Urinary bladder (tissue), 4 donors: ENCODE measurements around the gene SERINC5. TPM values are rescaled to one million over a fixed set of nuclear protein-coding genes. Genes with fewer than 3 reads are reported as not detected.

Experiments used
- DNase-seq: peaks from one replicate; pipeline ENCODE4 v3.0.0-alpha.2; 2015; ENCODE audit errors: extremely low spot score
- H3K27ac ChIP-seq: one replicate; pipeline ENCODE4 v1.5.1; 2013; ENCODE audit warnings: low read depth, mild to moderate bottlenecking, moderate library complexity
- H3K36me3 ChIP-seq: one replicate; pipeline ENCODE4 v1.6.1; 2013; ENCODE audit warnings: mild to moderate bottlenecking, moderate library complexity; ENCODE audit not compliant: insufficient read depth
- H3K4me1 ChIP-seq: one replicate; pipeline ENCODE4 v1.6.1; 2013; ENCODE audit warnings: mild to moderate bottlenecking, moderate library complexity; ENCODE audit not compliant: insufficient read depth
- H3K4me3 ChIP-seq: one replicate; pipeline ENCODE4 v1.5.1; 2013; ENCODE audit warnings: low read depth, low read length
- WGBS: extraction: QIAGEN DNeasy Blood & Tissue Kit; methylation state at CpG from one replicate; pipeline ENCODE4 v1.1.7; 2013; 5-methylcytosine and 5-hydroxymethylcytosine counted together
- polyA plus RNA-seq: library from polyadenylated mRNA; stranded (reverse); fragments of 200-250 nt; gene quantifications from one replicate; pipeline ENCODE4 v1.2.3, GENCODE V29; 2013
- total RNA-seq: library from RNA; depleted of rRNA; stranded (reverse); fragments of >200 nt; gene quantifications from one replicate; pipeline ENCODE4 v1.2.3, GENCODE V29; 2014
- donor health status: healthy with polysubstance abuse.
- donor health status: healthy.

SERINC5 gene
- total and polyA plus RNA-seq, 2 donors: 7.2 to 48.7 TPM

DNA sequence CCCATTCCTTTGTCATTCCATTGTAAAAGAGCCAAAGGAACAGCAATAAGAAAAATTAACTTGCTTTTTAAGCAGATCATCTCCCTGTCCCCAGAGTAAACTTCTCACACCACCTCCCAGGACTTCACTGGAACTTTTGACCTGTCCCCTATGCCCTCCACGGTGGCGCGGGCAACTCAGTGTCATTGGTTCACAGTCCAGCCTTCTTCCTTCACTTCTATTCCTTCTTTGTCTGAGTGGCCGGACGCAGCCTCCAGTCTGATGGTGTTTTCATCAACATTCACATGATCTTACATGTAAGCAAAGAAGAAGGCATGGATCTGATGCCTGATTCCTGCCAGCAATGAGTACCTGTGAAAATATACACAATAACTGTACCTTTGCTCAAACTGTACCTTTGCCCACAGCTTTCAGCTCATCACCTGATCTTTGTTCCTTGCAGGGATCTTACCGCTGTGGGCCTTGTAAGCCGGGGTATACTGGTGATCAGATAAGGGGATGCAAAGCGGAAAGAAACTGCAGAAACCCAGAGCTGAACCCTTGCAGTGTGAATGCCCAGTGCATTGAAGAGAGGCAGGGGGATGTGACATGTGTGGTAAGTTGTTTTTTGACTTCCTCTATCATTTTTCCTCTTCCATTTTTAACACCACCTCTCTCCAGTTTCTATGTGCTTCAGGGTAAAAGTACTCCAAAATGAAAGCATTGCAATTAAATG, 188.2 kb downstream of the SERINC5 start:
- Histone ChIP-seq H3K27ac (no peak overlapping the region), H3K4me1 (no peaks in the 10 kb centered on the region), H3K36me3 (no peaks in the 10 kb centered on the region), H3K4me3 (no peak overlapping the region)
- WGBS: 89% methylated on average over 8 of the region's 8 CpGs
- no peak for DNase-seq

DNA sequence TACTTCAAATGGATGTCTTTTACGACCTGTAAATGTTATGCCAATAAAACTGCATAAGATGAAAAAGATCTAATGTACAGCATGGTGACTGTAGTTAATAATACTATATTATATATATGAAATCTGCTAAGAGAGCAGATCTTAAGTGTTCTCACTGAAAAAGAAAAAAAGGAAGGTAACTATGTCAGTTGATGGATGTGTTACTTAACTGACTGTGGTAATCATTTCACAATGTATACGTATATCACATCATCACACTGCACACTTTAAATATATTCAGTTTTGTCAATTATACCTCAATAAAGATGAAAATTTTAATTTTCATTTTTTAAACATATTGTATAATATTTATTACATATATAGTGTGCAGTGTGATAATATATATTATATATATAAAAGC, 188.8 kb downstream of the SERINC5 start:
- Histone ChIP-seq H3K4me3 (no peak overlapping the region), H3K27ac (no peak overlapping the region), H3K36me3 (no peaks in the 10 kb centered on the region), H3K4me1 (no peaks in the 10 kb centered on the region)
- 79% methylated on average over 2 of the region's 2 CpGs for WGBS
- DNase-seq: no peak

DNA sequence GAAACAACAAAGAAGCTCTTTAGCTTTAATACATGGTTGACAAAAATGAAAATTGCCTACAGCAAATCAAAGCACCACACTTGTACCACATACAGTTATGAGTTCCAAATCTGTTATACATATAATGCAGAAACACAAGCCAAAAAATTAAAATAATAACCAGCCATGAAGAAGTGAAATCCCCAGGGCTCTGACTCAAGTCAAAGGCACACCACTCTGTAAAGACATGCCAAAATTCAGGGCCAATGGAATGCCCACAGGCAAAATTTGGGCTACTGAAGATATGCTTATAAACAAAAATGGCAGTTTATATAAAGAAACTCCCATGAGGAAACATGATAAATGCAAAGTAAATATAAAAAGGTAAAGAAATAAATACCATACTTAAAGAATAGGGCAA, 191.7 kb downstream of the SERINC5 start:
- no peak for DNase-seq
- H3K27ac ChIP-seq: no peak overlapping the region

More for the DNA sequence above, 191.7 kb downstream of the SERINC5 start:
- H3K36me3 ChIP-seq: no peaks in the 10 kb centered on the region
- no peak overlapping the region for H3K4me3 ChIP-seq
- no peaks in the 10 kb centered on the region for H3K4me1 ChIP-seq

Other genes with a start within 250 kb of the SERINC5 start
- 3.9 TPM for gene THBS4, start 220.7 kb downstream of the SERINC5 start, total RNA-seq
- 2.8 TPM for gene THBS4, start 220.7 kb downstream of the SERINC5 start, polyA plus RNA-seq
- gene SPZ1, start 64.0 kb upstream of the SERINC5 start, total RNA-seq: not detected
- not detected for gene SPZ1, start 64.0 kb upstream of the SERINC5 start, polyA plus RNA-seq
- 141 TPM for gene ZFYVE16, start 152.0 kb upstream of the SERINC5 start, total RNA-seq
- gene ZFYVE16, start 152.0 kb upstream of the SERINC5 start, polyA plus RNA-seq: 15.6 TPM
- gene FAM151B, start 232.1 kb upstream of the SERINC5 start, total RNA-seq: 17.7 TPM
- 0.62 TPM for gene FAM151B, start 232.1 kb upstream of the SERINC5 start, polyA plus RNA-seq